Left lung (tissue), 10 donors: ENCODE data around the gene EBF4. TPM values are rescaled to one million over a fixed set of nuclear protein-coding genes. Genes with fewer than 3 reads are reported as not detected.

Source experiments
- ATAC-seq: fragments of 200-7000 bp; cut with Tn5 transposase; one replicate; pipeline ENCODE4 v1.9.1; 2020; ENCODE audit warnings: moderate library complexity
- DNase-seq, 4 donors: peaks; one replicate each; pipeline ENCODE4 v3.0.0-alpha.2; 2013 to 2020
- H3K27ac ChIP-seq, 2 donors: fragments of 200-600 bp; sonication (generic) in 1 of 2; one replicate each; pipeline versions ENCODE4 v1.5.0 to v1.8.0; 2020 to 2021
- H3K27me3 ChIP-seq, 2 donors: fragments of 200-600 bp; sonication (generic) in 1 of 2; one replicate each; pipeline versions ENCODE4 v1.5.0 to v1.8.0; 2020 to 2021
- H3K36me3 ChIP-seq, 2 donors: fragments of 200-600 bp; sonication (generic) in 1 of 2; one replicate each; pipeline versions ENCODE4 v1.5.0 to v1.8.0; 2020 to 2021
- H3K4me1 ChIP-seq, 2 donors: fragments of 200-600 bp; one replicate each; pipeline ENCODE4 v1.8.0; 2021
- H3K4me3 ChIP-seq, 2 donors: fragments of 200-600 bp; sonication (generic) in 1 of 2; one replicate each; pipeline versions ENCODE4 v1.5.0 to v1.8.0; 2020 to 2021; ENCODE audit warnings: mild to moderate bottlenecking in 1 of 2
- H3K9me3 ChIP-seq, 2 donors: fragments of 200-600 bp; sonication (generic) in 1 of 2; one replicate each; pipeline versions ENCODE4 v1.5.0 to v1.8.0; 2020 to 2021
- intact Hi-C, 2 donors: fragments of 100-400 bp; cut with DNase I; formaldehyde crosslinking; loops; one replicate each; pipeline versions ENCODE4 v1.11.2 to v1.14.2; 2022
- microRNA-seq, 2 donors: library from miRNA; unstranded; fragments of <30 nt; microRNA quantifications; one replicate each; pipeline ENCODE4, GENCODE V29; 2019
- polyA plus RNA-seq, 6 donors: library from polyadenylated mRNA; unstranded; fragments of 120-200 nt; gene quantifications; one replicate each; pipeline ENCODE4 v1.2.1, GENCODE V29; 2013; ENCODE audit not compliant: insufficient read length in 6 of 6
- total RNA-seq, 2 donors: library from RNA; stranded (reverse); fragmentation: NEBNext Ultra II Directional; extraction: Animal tissue kit (Norgen Biotek cat#: 25700); gene quantifications; one replicate each; pipeline ENCODE4 v1.2.1, GENCODE V29; 2021
- TF ChIP-seq, protein P1 (sequence below), 2 donors: fragments of 200-600 bp; sonication (generic) in 1 of 2; IDR thresholded peaks; one replicate each; pipeline versions ENCODE4 v1.5.0 to v1.8.0; 2021; ENCODE audit warnings: antibody characterized with exemption in 2 of 2
- donor health status: DM: no; HTN: yes; CAD: no.
- donor health status: DM: no; HTN: no; CAD: no.

Gene EBF4
- total and polyA plus RNA-seq, 8 donors = 10.0 to 55.9 (median 40.0) TPM

- Histone ChIP-seq H3K36me3 (no peaks in the 10 kb centered on the region), H3K27me3 (peaks cover 24 to 75% of the 10 kb centered on the region in 2 donors), H3K27ac (no peak overlapping the region), H3K4me3 (no peak overlapping the region), H3K9me3 (peaks cover 0 to 6% of the 10 kb centered on the region in 2 donors), H3K4me1 (no peaks in the 10 kb centered on the region)
- intact Hi-C loops = no loop called here
- ATAC-seq = no peak
- DNase-seq = no peak
- TF ChIP-seq, protein P1, sequence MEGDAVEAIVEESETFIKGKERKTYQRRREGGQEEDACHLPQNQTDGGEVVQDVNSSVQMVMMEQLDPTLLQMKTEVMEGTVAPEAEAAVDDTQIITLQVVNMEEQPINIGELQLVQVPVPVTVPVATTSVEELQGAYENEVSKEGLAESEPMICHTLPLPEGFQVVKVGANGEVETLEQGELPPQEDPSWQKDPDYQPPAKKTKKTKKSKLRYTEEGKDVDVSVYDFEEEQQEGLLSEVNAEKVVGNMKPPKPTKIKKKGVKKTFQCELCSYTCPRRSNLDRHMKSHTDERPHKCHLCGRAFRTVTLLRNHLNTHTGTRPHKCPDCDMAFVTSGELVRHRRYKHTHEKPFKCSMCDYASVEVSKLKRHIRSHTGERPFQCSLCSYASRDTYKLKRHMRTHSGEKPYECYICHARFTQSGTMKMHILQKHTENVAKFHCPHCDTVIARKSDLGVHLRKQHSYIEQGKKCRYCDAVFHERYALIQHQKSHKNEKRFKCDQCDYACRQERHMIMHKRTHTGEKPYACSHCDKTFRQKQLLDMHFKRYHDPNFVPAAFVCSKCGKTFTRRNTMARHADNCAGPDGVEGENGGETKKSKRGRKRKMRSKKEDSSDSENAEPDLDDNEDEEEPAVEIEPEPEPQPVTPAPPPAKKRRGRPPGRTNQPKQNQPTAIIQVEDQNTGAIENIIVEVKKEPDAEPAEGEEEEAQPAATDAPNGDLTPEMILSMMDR (IDR thresholded peaks at IDR 0.05) = no peak
Observed at GRCh38 chr20:2809690-2810089, 117.1 kb downstream of the EBF4 start.

Small RNA genes lying within 50 kb of the gene (microRNA-seq; reads per million reads assigned to microRNA genes)
- gene MIR1292 = 6.0 to 7.8 reads per million in 2 donors

Other genes with a start within 250 kb of the EBF4 start
- gene SNRPB, start 222.0 kb upstream of the EBF4 start, total RNA-seq = 100 to 1,000 TPM in 1 of 2 donors, 10 to 100 TPM in 1; 86.0 to 132 TPM
- 100 to 1,000 TPM; 106 to 131 (median 124) TPM for gene SNRPB, start 222.0 kb upstream of the EBF4 start, polyA plus RNA-seq
- gene ZNF343, start 183.9 kb upstream of the EBF4 start, total RNA-seq = 1 to 10 TPM; 8.4 to 8.6 TPM
- gene ZNF343, start 183.9 kb upstream of the EBF4 start, polyA plus RNA-seq = 10 to 100 TPM; 14.5 to 19.3 (median 15.2) TPM
- gene TMC2, start 156.2 kb upstream of the EBF4 start, total RNA-seq = under 1 TPM in 1 of 2 donors, not detected in 1; 0.24 TPM
- gene TMC2, start 156.2 kb upstream of the EBF4 start, polyA plus RNA-seq = under 1 TPM; 0.10 to 0.37 (median 0.18) TPM
- gene NOP56, start 40.1 kb upstream of the EBF4 start, total RNA-seq = 100 to 1,000 TPM in 1 of 2 donors, 10 to 100 TPM in 1; 81.0 to 182 TPM
- 100 to 1,000 TPM; 195 to 241 (median 207) TPM for gene NOP56, start 40.1 kb upstream of the EBF4 start, polyA plus RNA-seq
- 10 to 100 TPM; 51.7 to 64.8 TPM for gene IDH3B, start 28.6 kb upstream of the EBF4 start, total RNA-seq
- 100 to 1,000 TPM; 109 to 129 (median 114) TPM for gene IDH3B, start 28.6 kb upstream of the EBF4 start, polyA plus RNA-seq
- gene CPXM1, start 107.8 kb downstream of the EBF4 start, total RNA-seq = 10 to 100 TPM in 1 of 2 donors, 1 to 10 TPM in 1; 8.1 to 25.8 TPM
- 10 to 100 TPM; 68.1 to 93.7 (median 79.6) TPM for gene CPXM1, start 107.8 kb downstream of the EBF4 start, polyA plus RNA-seq
- not detected for gene C20orf141, start 122.2 kb downstream of the EBF4 start, total RNA-seq
- gene C20orf141, start 122.2 kb downstream of the EBF4 start, polyA plus RNA-seq = not detected
- gene TMEM239, start 123.6 kb downstream of the EBF4 start, total RNA-seq = not detected
- under 1 TPM in 1 of 6 donors, not detected in 5; 0.05 TPM for gene TMEM239, start 123.6 kb downstream of the EBF4 start, polyA plus RNA-seq
- 10 to 100 TPM; 34.3 to 39.2 TPM for gene PCED1A, start 147.9 kb downstream of the EBF4 start, total RNA-seq
- 10 to 100 TPM; 50.2 to 66.7 (median 61.1) TPM for gene PCED1A, start 147.9 kb downstream of the EBF4 start, polyA plus RNA-seq
- 10 to 100 TPM; 38.6 to 42.7 TPM for gene VPS16, start 148.0 kb downstream of the EBF4 start, total RNA-seq
- gene VPS16, start 148.0 kb downstream of the EBF4 start, polyA plus RNA-seq = 10 to 100 TPM; 31.9 to 42.0 (median 34.8) TPM
- 10 to 100 TPM; 51.0 to 54.0 TPM for gene PTPRA, start 180.7 kb downstream of the EBF4 start, total RNA-seq
- gene PTPRA, start 180.7 kb downstream of the EBF4 start, polyA plus RNA-seq = 10 to 100 TPM; 76.9 to 88.1 (median 80.1) TPM